HG03469 (cell line): ENCODE results near the gene TDRD15.
"Not testable (repeated sequence)": the region's sequence is repeated elsewhere in the genome, so short reads cannot be mapped to it uniquely, and the experiment has no call there.

Experiments used
- ATAC-seq: cut with Tn5 transposase; IDR thresholded peaks from one replicate; pipeline ENCODE4 v1.9.1; 2021; ENCODE audit warnings: mild to moderate bottlenecking, moderate library complexity, moderate number of reproducible peaks; ENCODE audit not compliant: unreplicated experiment

Gene TDRD15

GRCh38 chr2:21123473-21124393, at the start of gene TDRD15:
Gene TDRD15 (plus strand): TSS chr2:21123968. CDS start chr2:21137468, 13,500 bp downstream.
- no peak for ATAC-seq

GRCh38 chr2:21078296-21078695, 45.5 kb upstream of the TDRD15 start:
- ATAC-seq: no peak

GRCh38 chr2:21083482-21083881, 40.3 kb upstream of the TDRD15 start:
- ATAC-seq: no peak

GRCh38 chr2:21084401-21084800, 39.4 kb upstream of the TDRD15 start:
- no peak for ATAC-seq

GRCh38 chr2:21092308-21092869, 31.4 kb upstream of the TDRD15 start:
- ATAC-seq: no peak

- ATAC-seq: no peak
Observed at GRCh38 chr2:21095178-21095577, 28.6 kb upstream of the TDRD15 start.

- ATAC-seq: no peak
Observed at GRCh38 chr2:21095714-21096113, 28.1 kb upstream of the TDRD15 start.

GRCh38 chr2:21096458-21096857, 27.3 kb upstream of the TDRD15 start:
- ATAC-seq: no peak

- no peak for ATAC-seq
Observed at GRCh38 chr2:21097331-21097730, 26.4 kb upstream of the TDRD15 start.

- ATAC-seq: no peak
Observed at GRCh38 chr2:21098294-21098693, 25.5 kb upstream of the TDRD15 start.

GRCh38 chr2:21099281-21099907, 24.4 kb upstream of the TDRD15 start:
- no peak for ATAC-seq

- not testable (repeated sequence) for ATAC-seq
Observed at GRCh38 chr2:21101514-21102155, 22.1 kb upstream of the TDRD15 start.

GRCh38 chr2:21102356-21102755, 21.4 kb upstream of the TDRD15 start:
- ATAC-seq: no peak

- ATAC-seq: no peak
Observed at GRCh38 chr2:21103274-21103891, 20.4 kb upstream of the TDRD15 start.

- no peak for ATAC-seq
Observed at GRCh38 chr2:21104030-21104660, 19.6 kb upstream of the TDRD15 start.

- no peak for ATAC-seq
Observed at GRCh38 chr2:21111012-21111411, 12.8 kb upstream of the TDRD15 start.

- ATAC-seq: no peak
Observed at GRCh38 chr2:21117688-21118087, 6.1 kb upstream of the TDRD15 start.

- ATAC-seq: peak; percentile 55
Observed at GRCh38 chr2:21118302-21118920, 5.4 kb upstream of the TDRD15 start.

- no peak for ATAC-seq
Observed at GRCh38 chr2:21131861-21132260, 8.1 kb downstream of the TDRD15 start.

- ATAC-seq: no peak
Observed at GRCh38 chr2:21135585-21135984, 11.8 kb downstream of the TDRD15 start.
